Measurements from ENCODE around the gene UBL4B.

UBL4B gene

DNA sequence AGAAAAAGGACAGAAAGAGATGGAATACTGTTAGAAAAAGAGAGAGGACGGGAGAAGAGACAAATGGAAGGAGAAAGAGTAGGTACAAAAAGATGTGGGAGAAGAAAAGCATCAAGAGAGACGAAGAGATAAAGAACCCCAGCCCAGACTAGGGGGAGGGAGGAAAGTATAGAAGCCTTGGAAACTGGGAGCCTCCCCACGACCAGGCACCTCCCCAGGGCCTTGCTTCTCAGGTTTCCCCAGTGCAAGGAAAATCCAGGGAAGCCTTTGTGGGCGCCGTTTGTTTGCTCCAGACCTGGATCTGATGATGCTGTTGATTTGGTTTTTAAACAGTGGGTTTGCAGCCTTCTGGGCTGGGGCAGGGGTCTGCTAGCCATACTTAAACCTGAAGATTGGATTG is 26.6 kb upstream of the UBL4B start:
- no peak for DNase-seq (ENCODE audit: low read depth)

GRCh38 chr1:110086961-110087360 is 25.3 kb upstream of the UBL4B start:
- DNase-seq (ENCODE audit: low read depth) = no peak

DNA sequence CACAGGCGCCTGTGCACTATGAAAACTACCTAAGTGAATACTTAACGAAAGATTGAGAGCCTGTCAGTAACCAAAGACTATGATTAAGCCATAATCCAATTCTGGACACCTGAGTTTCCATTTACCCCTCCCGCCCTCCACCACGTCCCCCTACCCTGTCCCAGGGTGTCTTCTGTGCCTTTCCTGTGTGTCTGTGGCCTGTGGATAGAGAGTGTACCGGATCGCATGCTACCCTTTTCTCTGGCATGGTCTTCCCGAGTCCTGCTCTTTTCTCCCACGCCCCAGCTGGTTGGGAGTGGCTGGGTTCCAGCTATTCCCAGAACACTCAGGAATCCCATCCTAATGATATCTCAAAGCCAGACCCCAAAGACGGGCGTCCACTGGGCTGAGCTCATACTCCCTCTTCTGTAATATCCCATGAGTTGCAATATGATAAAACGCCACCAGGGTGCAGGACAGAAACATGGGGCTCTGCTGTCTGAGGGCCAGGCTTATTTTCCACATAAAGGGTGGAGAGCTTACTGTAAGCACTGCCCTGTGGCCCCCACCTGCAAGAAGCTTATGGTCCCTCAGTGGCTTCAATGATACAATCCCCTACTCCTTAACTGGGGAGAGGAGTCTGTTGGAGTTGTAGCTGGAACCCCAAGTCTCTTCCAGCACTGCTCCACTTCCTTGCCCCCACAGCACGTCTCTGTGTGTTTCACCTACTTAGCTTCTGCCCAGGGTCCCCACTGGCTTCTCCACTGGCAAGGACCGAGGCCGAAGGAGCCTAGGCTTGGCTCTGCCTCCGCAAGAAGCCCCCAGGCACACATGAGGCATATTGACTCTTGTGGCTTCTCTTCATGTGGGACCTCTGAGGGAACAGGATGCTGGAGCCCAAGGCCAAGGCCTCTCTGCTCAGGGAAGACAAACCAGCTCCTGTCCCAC is 24.2 kb upstream of the UBL4B start:
- peak; percentile 47 for DNase-seq (ENCODE audit: low read depth)

GRCh38 chr1:110088739-110089316 is 23.4 kb upstream of the UBL4B start:
- no peak for DNase-seq (ENCODE audit: low read depth)

DNA sequence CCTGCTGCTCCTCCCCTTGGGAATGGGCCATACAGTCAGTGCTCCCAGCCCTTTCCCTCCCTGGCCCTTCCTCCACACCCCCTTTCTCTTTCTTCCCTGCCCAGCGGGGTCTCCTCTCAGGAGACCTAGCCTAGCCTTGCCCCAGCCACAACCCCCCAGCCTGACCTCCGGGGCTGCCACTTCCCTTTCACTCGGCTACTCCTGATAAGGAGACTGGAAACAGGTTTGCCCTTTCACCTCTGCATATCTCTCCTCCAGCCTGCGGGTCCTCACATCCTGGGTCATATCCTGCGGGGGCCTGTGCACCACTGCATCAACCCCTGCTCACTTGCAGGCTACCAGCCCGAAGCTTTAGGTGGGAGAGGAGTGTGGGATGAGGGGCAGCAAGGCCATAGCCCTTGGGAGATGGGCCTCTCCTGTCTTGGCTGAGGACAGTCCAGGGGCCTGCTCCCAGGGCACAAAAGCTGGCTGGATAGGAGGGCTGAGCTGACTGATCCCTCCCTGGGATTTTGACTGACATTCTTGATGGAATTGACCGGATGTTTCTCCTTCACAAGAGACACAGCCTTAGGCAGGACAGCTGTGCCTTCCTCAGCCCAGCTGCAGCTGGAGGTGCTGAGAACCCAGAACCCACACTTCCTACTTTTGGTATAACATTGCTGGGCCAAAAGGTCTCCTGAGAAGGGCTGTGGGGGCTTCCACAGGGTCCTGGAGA is 22.5 kb upstream of the UBL4B start:
- DNase-seq (ENCODE audit: low read depth) = no peak

- no peak for DNase-seq (ENCODE audit: low read depth)
Observed at GRCh38 chr1:110091381-110091780, 20.9 kb upstream of the UBL4B start.

DNA sequence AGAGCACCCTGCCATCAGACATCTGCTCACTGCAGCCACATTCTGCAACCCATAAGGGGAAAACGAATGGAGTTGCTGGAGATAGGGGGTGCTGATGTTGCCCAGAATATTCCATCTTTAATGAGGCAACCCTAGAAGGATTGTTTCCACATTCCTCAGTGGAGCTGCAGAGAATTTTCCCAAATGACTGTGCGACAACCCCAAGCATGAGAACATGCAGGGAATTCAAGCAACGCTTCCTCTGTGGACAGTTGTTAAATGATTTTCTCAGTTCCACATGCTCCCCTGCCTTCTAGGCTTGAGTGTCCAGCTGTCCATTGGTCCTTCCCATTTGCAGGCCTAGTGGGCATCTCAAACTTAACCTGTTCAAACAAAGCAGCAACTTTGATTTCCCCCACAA is 20.5 kb upstream of the UBL4B start:
- no peak for DNase-seq (ENCODE audit: low read depth)

DNA sequence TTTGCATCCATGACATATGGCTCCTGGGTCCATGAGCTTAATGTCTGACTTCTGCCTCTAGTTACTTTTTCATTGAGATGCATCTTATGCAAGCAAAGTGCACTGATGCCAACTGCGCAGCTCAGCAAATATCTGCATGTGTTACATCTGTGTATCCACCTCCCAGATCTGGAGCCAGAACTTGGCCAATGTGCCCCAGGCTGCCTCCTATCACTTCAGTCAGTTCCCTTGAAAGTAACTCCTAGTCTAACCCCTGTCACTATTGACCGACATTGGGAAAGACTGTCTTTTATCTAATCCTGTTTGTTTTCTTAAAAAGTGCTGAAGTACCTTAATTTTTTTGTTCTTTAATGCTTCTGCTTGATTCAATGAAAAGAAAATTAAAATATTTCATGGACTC is 19.3 kb upstream of the UBL4B start:
- DNase-seq (ENCODE audit: low read depth) = no peak

- no peak for DNase-seq (ENCODE audit: low read depth)
Observed at GRCh38 chr1:110094931-110095654, 17.1 kb upstream of the UBL4B start.

DNA sequence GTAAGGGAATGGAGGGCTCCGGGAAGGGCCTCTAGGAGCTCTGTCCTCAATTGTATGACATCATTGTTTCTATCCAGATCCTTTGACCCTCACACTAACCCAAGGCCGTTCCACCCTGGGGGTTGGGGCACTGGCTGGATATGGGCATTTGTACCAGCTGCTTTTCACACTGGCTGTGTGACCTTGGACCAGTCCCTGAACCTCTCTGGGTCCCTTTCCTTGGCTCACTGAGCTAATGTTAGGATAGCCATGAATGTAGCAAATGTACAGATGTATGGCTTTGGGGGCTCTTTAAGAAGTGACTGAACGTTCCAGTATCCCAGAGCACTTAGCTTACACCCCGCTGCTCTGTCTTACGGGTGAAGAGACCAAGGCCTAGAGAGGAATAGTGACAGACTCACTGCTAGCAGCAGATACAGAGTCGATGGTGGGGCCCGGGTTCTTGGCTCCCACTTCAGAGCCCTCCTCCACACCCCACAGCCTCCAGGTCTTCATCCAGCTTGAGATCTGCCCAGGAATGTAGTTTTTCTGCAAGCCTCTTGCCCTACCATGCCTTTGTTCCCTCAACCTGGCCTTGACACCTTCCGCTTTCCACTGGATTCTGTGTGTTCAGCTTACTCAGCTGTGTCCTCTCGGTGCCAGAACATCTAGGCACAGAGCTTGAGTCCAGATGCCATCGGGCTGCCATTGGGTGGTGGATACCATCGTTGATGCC is 14.6 kb upstream of the UBL4B start:
- no peak for DNase-seq (ENCODE audit: low read depth)

- no peak for DNase-seq (ENCODE audit: low read depth)
Observed at GRCh38 chr1:110098222-110099026, 13.8 kb upstream of the UBL4B start.

DNA sequence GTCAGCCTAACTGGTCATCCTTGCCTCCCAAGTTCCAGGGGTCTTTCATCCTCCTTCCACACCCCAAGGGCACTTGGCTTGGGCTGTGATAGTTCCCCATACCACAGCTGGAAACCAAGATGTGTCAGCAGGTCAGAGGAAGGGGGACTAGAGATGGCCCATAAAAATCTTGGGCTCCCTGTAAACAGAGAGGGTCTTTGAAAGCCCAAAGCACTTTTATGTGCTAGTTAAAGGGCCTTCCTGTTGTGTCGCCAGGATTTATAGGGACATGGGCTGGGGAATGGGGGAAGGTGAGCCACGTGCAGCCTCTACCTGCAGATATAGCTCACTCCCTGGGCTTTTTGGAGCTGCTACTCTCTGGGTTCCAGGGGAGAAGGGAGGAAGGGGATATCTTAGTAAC is 11.9 kb upstream of the UBL4B start:
- DNase-seq (ENCODE audit: low read depth) = no peak

- DNase-seq (ENCODE audit: low read depth) = no peak
Observed at GRCh38 chr1:110102081-110102480, 10.2 kb upstream of the UBL4B start.

- peak; percentile 57 for DNase-seq (ENCODE audit: low read depth)
Observed at GRCh38 chr1:110106013-110106941, 6.0 kb upstream of the UBL4B start.

GRCh38 chr1:110107867-110108469 is 4.3 kb upstream of the UBL4B start:
- peak; percentile 65 for DNase-seq (ENCODE audit: low read depth)

GRCh38 chr1:110111081-110111480 is 1.2 kb upstream of the UBL4B start:
- no peak for DNase-seq (ENCODE audit: low read depth)

DNA sequence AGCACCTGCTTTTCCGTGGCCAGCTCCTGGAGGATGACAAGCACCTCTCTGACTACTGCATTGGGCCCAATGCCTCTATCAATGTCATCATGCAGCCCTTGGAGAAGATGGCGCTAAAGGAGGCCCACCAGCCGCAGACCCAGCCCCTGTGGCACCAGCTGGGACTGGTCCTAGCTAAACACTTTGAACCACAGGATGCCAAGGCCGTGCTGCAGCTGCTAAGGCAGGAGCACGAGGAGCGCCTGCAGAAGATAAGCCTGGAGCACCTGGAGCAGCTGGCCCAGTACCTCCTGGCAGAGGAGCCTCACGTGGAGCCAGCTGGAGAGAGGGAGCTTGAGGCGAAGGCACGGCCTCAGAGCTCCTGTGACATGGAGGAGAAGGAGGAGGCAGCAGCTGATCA is 413 bp downstream of the UBL4B start:
- no peak for DNase-seq (ENCODE audit: low read depth)

DNA sequence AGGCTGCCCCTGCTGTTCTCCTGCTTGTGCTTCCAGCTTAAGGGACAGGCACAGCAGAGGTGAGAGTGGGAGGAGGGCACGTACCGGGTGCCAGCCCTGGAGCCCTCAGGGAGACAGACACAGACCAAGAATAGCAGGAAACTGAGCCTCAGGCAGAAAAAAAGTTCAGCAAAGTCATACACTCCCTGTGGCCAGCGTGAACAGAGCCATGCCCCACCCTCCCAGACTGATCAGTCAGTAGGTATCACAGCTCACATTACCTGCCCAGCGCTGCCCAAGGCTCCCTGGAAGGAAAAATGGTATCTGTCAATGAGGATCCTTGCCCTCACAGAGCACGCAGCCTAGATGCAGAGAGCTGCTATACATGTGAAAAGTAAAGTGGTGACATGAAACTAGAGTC is 1.3 kb downstream of the UBL4B start:
- DNase-seq (ENCODE audit: low read depth) = no peak

DNA sequence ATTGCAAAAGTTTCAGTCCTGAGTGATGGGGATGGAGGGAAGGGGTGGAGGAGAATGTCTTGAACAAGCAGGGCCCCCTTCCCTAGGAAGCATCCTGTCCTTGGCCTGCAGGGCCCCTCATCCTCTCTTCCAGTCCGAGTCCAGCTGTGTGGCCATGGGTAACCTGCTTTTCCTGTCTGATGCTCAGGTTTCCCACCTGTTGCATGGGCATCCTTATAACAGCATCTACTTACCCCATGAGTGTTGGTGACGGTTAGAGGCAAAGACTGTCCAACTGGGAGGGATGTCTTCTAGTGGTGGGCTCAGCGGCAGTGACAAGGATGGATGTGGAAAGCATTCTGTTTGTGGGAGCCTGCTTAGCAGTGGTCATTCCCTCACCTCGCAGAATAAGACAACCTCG is 1.9 kb downstream of the UBL4B start:
- DNase-seq (ENCODE audit: low read depth) = no peak

All from amniotic epithelial cell (primary cell).